ENCODE data around the gene ARHGEF28. TPM values are rescaled to one million over a fixed set of nuclear protein-coding genes. Genes with fewer than 3 reads are reported as not detected.

The ARHGEF28 gene
- total RNA-seq, 1 donor from 2014 or later = 37.4 TPM

GRCh38 chr5:73867345-73868335 lies 241.6 kb downstream of the ARHGEF28 start:
- no peaks in the 10 kb centered on the region for H3K27me3 ChIP-seq (ENCODE audit: control insufficient read depth, insufficient read depth, low read length)
- H3K36me3 ChIP-seq (ENCODE audit: control insufficient read depth, insufficient read depth, low read length) = peaks cover 3% of the 10 kb centered on the region
- FAIRE-seq = peak; percentile 97
- no peak overlapping the region for H3K4me3 ChIP-seq (ENCODE audit: low read depth, low read length)
- peak; percentile 59 for DNase-seq (ENCODE audit: low read depth)
- TF ChIP-seq CTCF (IDR thresholded peaks at IDR 0.05; ENCODE audit: insufficient read depth, low read length, severe bottlenecking) = no peak

- Histone ChIP-seq H3K27me3 (ENCODE audit: control insufficient read depth, insufficient read depth, low read length) (no peaks in the 10 kb centered on the region), H3K4me3 (ENCODE audit: low read depth, low read length) (no peak overlapping the region), H3K36me3 (ENCODE audit: control insufficient read depth, insufficient read depth, low read length) (peaks cover 6% of the 10 kb centered on the region)
- TF ChIP-seq CTCF (IDR thresholded peaks at IDR 0.05; ENCODE audit: insufficient read depth, low read length, severe bottlenecking) = no peak
- DNase-seq (ENCODE audit: low read depth) = peak; percentile 72
- no peak for FAIRE-seq
Measured at GRCh38 chr5:73883646-73884045, 257.6 kb downstream of the ARHGEF28 start.

- H3K36me3 ChIP-seq (ENCODE audit: control insufficient read depth, insufficient read depth, low read length) = peaks cover 7% of the 10 kb centered on the region
- H3K4me3 ChIP-seq (ENCODE audit: low read depth, low read length) = no peak overlapping the region
- no peak for DNase-seq (ENCODE audit: low read depth)
- FAIRE-seq = no peak
- no peaks in the 10 kb centered on the region for H3K27me3 ChIP-seq (ENCODE audit: control insufficient read depth, insufficient read depth, low read length)
- no peak for TF ChIP-seq CTCF (IDR thresholded peaks at IDR 0.05; ENCODE audit: insufficient read depth, low read length, severe bottlenecking)
Measured at GRCh38 chr5:73887688-73888087, 261.7 kb downstream of the ARHGEF28 start.

- no peak for TF ChIP-seq CTCF (IDR thresholded peaks at IDR 0.05; ENCODE audit: insufficient read depth, low read length, severe bottlenecking)
- Histone ChIP-seq H3K36me3 (ENCODE audit: control insufficient read depth, insufficient read depth, low read length) (peaks cover 8% of the 10 kb centered on the region), H3K4me3 (ENCODE audit: low read depth, low read length) (no peak overlapping the region), H3K27me3 (ENCODE audit: control insufficient read depth, insufficient read depth, low read length) (no peaks in the 10 kb centered on the region)
- FAIRE-seq = no peak
- DNase-seq (ENCODE audit: low read depth) = no peak
Measured at GRCh38 chr5:73890569-73890968, 264.6 kb downstream of the ARHGEF28 start.

- DNase-seq (ENCODE audit: low read depth) (no peak), FAIRE-seq (no peak)
- Histone ChIP-seq H3K4me3 (ENCODE audit: low read depth, low read length) (no peak overlapping the region), H3K27me3 (ENCODE audit: control insufficient read depth, insufficient read depth, low read length) (no peaks in the 10 kb centered on the region), H3K36me3 (ENCODE audit: control insufficient read depth, insufficient read depth, low read length) (peaks cover 4% of the 10 kb centered on the region)
- TF ChIP-seq CTCF (IDR thresholded peaks at IDR 0.05; ENCODE audit: insufficient read depth, low read length, severe bottlenecking) = no peak
Measured at GRCh38 chr5:73892218-73892617, 266.2 kb downstream of the ARHGEF28 start.

Measured in bronchial epithelial cell (primary cell).